Measurements from ENCODE around the gene PLAAT4.

DNA sequence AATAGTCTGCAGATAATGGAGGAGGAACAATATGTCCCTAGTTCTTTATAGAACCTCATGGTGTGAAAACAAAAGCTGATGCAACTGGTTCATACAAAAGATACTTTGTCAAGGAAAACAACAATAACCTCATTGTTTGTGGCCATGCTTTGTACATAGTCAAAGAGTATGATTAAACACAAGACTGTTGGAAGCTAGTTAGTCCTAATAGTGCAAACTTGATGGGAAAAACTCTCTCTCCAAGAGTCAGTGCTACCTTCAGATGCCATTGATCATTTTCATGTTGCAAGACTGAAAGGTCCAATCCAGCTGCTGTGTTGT, 46.7 kb downstream of the PLAAT4 start:
- no peak for TF ChIP-seq EZH2 (IDR thresholded peaks at IDR 0.05; ENCODE audit: borderline replicate concordance, low read depth, low read length, severe bottlenecking)
- TF ChIP-seq, protein P1, sequence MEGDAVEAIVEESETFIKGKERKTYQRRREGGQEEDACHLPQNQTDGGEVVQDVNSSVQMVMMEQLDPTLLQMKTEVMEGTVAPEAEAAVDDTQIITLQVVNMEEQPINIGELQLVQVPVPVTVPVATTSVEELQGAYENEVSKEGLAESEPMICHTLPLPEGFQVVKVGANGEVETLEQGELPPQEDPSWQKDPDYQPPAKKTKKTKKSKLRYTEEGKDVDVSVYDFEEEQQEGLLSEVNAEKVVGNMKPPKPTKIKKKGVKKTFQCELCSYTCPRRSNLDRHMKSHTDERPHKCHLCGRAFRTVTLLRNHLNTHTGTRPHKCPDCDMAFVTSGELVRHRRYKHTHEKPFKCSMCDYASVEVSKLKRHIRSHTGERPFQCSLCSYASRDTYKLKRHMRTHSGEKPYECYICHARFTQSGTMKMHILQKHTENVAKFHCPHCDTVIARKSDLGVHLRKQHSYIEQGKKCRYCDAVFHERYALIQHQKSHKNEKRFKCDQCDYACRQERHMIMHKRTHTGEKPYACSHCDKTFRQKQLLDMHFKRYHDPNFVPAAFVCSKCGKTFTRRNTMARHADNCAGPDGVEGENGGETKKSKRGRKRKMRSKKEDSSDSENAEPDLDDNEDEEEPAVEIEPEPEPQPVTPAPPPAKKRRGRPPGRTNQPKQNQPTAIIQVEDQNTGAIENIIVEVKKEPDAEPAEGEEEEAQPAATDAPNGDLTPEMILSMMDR (IDR thresholded peaks at IDR 0.05; ENCODE audit: borderline replicate concordance, extremely low read depth, low read length, poor library complexity, severe bottlenecking), result no peak
